Body of pancreas (tissue), 4 donors: ENCODE data around the gene YIF1A.

Source experiments
- CTCF ChIP-seq, 7 experiments: fragments of 450-650 bp in 4 of 7; fragments of 200-600 bp in 3 of 7; sonication (generic) in 3 of 7; IDR thresholded peaks; one replicate each; pipeline ENCODE4 v1.5.1; 2016 to 2019; ENCODE audit warnings: antibody characterized with exemption in 7 of 7
- POLR2A ChIP-seq, 3 donors: fragments of 450-650 bp; IDR thresholded peaks; one replicate each; pipeline ENCODE4 v1.6.1; 2016; ENCODE audit warnings: antibody characterized with exemption in 3 of 3, mild to moderate bottlenecking in 2 of 3

DNA sequence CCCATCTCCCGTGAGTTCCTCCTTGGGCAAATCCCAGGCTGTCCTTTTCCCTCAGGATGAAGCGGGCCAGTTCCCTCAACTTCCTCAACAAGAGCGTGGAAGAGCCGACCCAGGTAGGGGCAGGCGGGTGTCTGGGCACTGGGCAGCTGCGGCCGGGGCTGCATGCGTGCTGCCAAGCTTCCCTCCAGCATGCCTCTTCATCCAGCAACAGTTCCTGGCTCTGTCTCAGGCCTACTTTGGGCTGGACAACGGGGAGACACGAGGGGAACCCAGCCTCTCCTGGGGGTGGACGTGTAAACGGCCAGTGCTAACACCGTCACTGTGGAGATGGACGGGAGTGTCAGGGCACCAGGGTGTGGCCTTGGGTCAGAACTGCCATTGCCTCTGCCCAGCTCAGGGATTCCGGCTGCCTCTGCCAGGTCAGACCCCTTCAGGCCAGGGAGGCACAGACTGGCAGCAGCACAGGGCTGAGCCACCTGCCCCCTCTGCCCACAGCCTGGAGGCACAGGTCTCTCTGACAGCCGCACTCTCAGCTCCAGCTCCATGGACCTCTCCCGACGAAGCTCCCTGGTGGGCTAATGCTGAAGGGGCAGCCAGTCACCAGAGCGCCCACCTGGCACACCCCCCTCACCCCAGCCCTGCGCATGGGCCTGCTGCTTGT lies 22.4 kb downstream of the YIF1A start:
- TF ChIP-seq CTCF (IDR thresholded peaks at IDR 0.05) (no peak), POLR2A (IDR thresholded peaks at IDR 0.05) (no peak)
